ENCODE measurements around the gene DLL4.
A peak's percentile ranks its signal among the peaks of the same experiment; 100 is the strongest.

DLL4 gene

DNA sequence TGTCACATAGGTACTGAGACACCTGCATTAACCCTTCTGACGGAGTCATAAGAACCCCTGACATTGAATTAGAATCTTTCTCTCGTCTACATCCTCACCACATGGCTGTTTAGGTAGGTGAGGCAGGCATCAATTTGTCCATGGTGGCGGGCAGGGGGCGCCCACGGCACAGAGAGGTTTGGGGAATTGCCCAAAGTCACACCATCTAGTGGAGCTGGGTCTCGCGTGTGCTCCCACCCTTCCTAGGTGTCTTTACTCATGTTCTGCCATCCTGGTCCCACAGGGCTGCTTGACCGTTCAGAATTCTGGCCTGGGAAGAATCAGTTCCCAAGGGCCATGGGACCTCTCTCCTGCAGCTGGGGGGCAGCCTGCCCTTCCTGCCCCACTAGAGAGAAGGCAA, 14.7 kb upstream of the DLL4 start:
- H3K9ac ChIP-seq (ENCODE audit: low read depth, low read length): no peak overlapping the region
- H3K36me3 ChIP-seq (ENCODE audit: insufficient read depth, low read length): no peaks in the 10 kb centered on the region
- peaks cover 20% of the 10 kb centered on the region; the same call in 1 of the 2 replicates for H3K4me1 ChIP-seq (ENCODE audit: insufficient read depth, low read length)
- no peaks in the 10 kb centered on the region for H3K9me3 ChIP-seq (ENCODE audit: control insufficient read depth, insufficient read depth, low read length)

- peaks cover 20% of the 10 kb centered on the region; the same call in 1 of the 2 replicates for H3K4me1 ChIP-seq (ENCODE audit: insufficient read depth, low read length)
- H3K9me3 ChIP-seq (ENCODE audit: control insufficient read depth, insufficient read depth, low read length): no peaks in the 10 kb centered on the region
- no peaks in the 10 kb centered on the region for H3K36me3 ChIP-seq (ENCODE audit: insufficient read depth, low read length)
- no peak overlapping the region for H3K9ac ChIP-seq (ENCODE audit: low read depth, low read length)
Measured at GRCh38 chr15:40915116-40915661, 14.0 kb upstream of the DLL4 start.

GRCh38 chr15:40915679-40916078, 13.5 kb upstream of the DLL4 start:
- no peaks in the 10 kb centered on the region for H3K9me3 ChIP-seq (ENCODE audit: control insufficient read depth, insufficient read depth, low read length)
- no peak overlapping the region for H3K9ac ChIP-seq (ENCODE audit: low read depth, low read length)
- H3K36me3 ChIP-seq (ENCODE audit: insufficient read depth, low read length): no peaks in the 10 kb centered on the region
- H3K4me1 ChIP-seq (ENCODE audit: insufficient read depth, low read length): peaks cover 19% of the 10 kb centered on the region; the same call in 1 of the 2 replicates

- Histone ChIP-seq H3K36me3 (ENCODE audit: insufficient read depth, low read length) (no peaks in the 10 kb centered on the region), H3K9ac (ENCODE audit: low read depth, low read length) (no peak overlapping the region), H3K4me1 (ENCODE audit: insufficient read depth, low read length) (peaks cover 9% of the 10 kb centered on the region; the same call in 1 of the 2 replicates), H3K9me3 (ENCODE audit: control insufficient read depth, insufficient read depth, low read length) (no peaks in the 10 kb centered on the region)
Measured at GRCh38 chr15:40917585-40917984, 11.6 kb upstream of the DLL4 start.

DNA sequence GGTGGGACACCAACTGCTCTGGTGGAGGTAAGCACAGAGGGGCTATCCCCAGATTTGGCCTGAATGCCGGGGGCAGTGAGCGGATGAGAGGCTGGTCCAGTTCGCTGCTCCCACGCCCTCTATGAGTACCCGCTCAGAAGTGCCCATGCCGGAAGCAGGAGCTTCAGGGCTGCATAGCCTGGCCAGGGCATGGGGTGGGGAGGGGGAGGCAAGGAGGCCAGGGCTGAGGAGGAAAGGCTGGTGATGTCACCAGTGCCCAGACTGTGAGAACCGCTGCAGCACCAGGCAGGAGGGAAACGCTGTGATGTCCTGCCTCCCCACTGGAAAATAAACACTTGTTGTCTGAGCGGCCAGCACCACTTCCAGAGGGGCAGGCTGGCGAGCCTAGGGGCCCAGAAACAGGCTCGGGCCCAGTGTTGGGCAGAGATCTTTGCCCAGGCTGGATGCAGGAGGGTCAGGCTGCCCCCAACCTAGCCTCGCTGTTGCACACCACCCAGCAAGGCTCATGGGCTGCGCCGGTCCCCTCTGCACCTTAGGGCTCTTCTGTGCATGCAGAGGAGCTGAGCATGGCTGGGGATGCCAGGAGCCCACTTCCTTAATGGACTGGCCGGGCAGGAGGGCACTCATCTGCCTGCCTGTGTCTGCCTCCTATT, 10.9 kb upstream of the DLL4 start:
- Histone ChIP-seq H3K4me1 (ENCODE audit: insufficient read depth, low read length) (peaks cover 7% of the 10 kb centered on the region; the same call in 1 of the 2 replicates), H3K9me3 (ENCODE audit: control insufficient read depth, insufficient read depth, low read length) (no peaks in the 10 kb centered on the region), H3K9ac (ENCODE audit: low read depth, low read length) (no peak overlapping the region), H3K36me3 (ENCODE audit: insufficient read depth, low read length) (no peaks in the 10 kb centered on the region)

DNA sequence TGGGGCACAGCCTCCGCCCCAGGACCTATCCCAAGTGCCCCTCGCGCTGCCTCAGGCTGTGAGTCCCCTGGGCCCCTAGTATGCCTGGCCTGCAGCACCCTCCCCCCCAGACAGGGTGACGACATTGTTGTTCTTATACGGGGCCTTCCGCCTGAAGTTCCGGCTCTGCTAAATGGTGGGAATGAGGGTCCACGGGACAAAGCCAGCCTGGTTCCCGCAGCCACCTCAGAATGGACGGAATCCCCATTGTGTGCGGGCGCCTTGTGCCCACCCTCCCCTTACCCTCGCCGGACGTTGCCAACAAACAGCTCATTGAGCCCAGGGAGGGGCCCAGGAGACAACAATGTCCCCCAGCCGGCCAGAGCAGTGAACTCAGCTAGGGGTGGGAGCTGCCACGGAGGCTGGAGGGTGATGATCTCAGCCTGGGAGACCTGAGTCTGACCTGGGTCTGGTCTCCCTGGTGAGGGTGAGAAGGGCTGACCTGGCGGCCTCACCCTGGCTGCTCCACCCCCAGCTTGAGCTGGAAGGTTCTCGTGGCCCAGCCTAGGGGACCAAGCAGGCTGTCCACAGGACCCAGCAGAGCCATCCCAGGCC, 10.2 kb upstream of the DLL4 start:
- no peak overlapping the region for H3K9ac ChIP-seq (ENCODE audit: low read depth, low read length)
- H3K9me3 ChIP-seq (ENCODE audit: control insufficient read depth, insufficient read depth, low read length): no peaks in the 10 kb centered on the region
- H3K4me1 ChIP-seq (ENCODE audit: insufficient read depth, low read length): peaks cover 7% of the 10 kb centered on the region; the same call in 1 of the 2 replicates
- H3K36me3 ChIP-seq (ENCODE audit: insufficient read depth, low read length): no peaks in the 10 kb centered on the region

GRCh38 chr15:40921949-40922607, 7.1 kb upstream of the DLL4 start:
- no peaks in the 10 kb centered on the region for H3K36me3 ChIP-seq (ENCODE audit: insufficient read depth, low read length)
- peaks cover 5% of the 10 kb centered on the region; the same call in 1 of the 2 replicates for H3K4me1 ChIP-seq (ENCODE audit: insufficient read depth, low read length)
- no peak overlapping the region for H3K9ac ChIP-seq (ENCODE audit: low read depth, low read length)
- H3K9me3 ChIP-seq (ENCODE audit: control insufficient read depth, insufficient read depth, low read length): no peaks in the 10 kb centered on the region

GRCh38 chr15:40922608-40923005, 6.5 kb upstream of the DLL4 start:
- H3K4me1 ChIP-seq (ENCODE audit: insufficient read depth, low read length): peaks cover 8% of the 10 kb centered on the region; the same call in 1 of the 2 replicates
- H3K36me3 ChIP-seq (ENCODE audit: insufficient read depth, low read length): no peaks in the 10 kb centered on the region
- H3K9me3 ChIP-seq (ENCODE audit: control insufficient read depth, insufficient read depth, low read length): no peaks in the 10 kb centered on the region
- no peak overlapping the region for H3K9ac ChIP-seq (ENCODE audit: low read depth, low read length)

- H3K9me3 ChIP-seq (ENCODE audit: control insufficient read depth, insufficient read depth, low read length): no peaks in the 10 kb centered on the region
- no peak overlapping the region for H3K9ac ChIP-seq (ENCODE audit: low read depth, low read length)
- H3K36me3 ChIP-seq (ENCODE audit: insufficient read depth, low read length): no peaks in the 10 kb centered on the region
- H3K4me1 ChIP-seq (ENCODE audit: insufficient read depth, low read length): peaks cover 8% of the 10 kb centered on the region; the same call in 1 of the 2 replicates
Measured at GRCh38 chr15:40923551-40923950, 5.6 kb upstream of the DLL4 start.

- no peaks in the 10 kb centered on the region for H3K9me3 ChIP-seq (ENCODE audit: control insufficient read depth, insufficient read depth, low read length)
- peaks cover 8% of the 10 kb centered on the region; the same call in 1 of the 2 replicates for H3K4me1 ChIP-seq (ENCODE audit: insufficient read depth, low read length)
- H3K36me3 ChIP-seq (ENCODE audit: insufficient read depth, low read length): no peaks in the 10 kb centered on the region
- peak overlapping the region; percentile 57 for H3K9ac ChIP-seq (ENCODE audit: low read depth, low read length)
Measured at GRCh38 chr15:40925495-40925862, 3.7 kb upstream of the DLL4 start.

- Histone ChIP-seq H3K4me1 (ENCODE audit: insufficient read depth, low read length) (peaks cover 8% of the 10 kb centered on the region; the same call in 1 of the 2 replicates), H3K9ac (ENCODE audit: low read depth, low read length) (peak overlapping the region; percentile 57), H3K9me3 (ENCODE audit: control insufficient read depth, insufficient read depth, low read length) (no peaks in the 10 kb centered on the region), H3K36me3 (ENCODE audit: insufficient read depth, low read length) (no peaks in the 10 kb centered on the region)
Measured at GRCh38 chr15:40925863-40926658, 3.1 kb upstream of the DLL4 start.

GRCh38 chr15:40926659-40927494, 2.3 kb upstream of the DLL4 start:
- Histone ChIP-seq H3K36me3 (ENCODE audit: insufficient read depth, low read length) (no peaks in the 10 kb centered on the region), H3K9me3 (ENCODE audit: control insufficient read depth, insufficient read depth, low read length) (no peaks in the 10 kb centered on the region), H3K4me1 (ENCODE audit: insufficient read depth, low read length) (peaks cover 8% of the 10 kb centered on the region; the same call in 1 of the 2 replicates), H3K9ac (ENCODE audit: low read depth, low read length) (peak overlapping the region; percentile 57)

DNA sequence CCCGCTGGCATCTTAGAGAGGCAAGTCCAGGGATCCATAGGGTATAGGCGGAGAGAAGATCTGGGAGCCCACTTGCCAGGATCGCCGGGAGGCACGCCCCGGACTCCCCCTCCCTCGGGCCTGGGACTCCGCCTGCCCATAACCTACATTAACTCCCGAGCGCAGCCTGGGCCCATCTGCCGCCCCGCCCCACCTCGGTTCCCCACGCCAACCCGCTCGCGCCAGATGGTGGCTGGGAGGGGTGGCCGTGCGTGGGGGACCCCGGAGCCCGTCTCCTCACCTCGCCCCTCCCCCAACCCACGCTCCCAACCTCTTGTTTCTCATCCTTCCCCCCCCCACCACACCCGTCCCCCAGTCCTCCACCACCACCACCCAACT, 1.7 kb upstream of the DLL4 start:
- H3K9ac ChIP-seq (ENCODE audit: low read depth, low read length): peak overlapping the region; percentile 57; the same call in 1 of the 2 replicates

More for the DNA sequence above, 1.7 kb upstream of the DLL4 start:
- H3K36me3 ChIP-seq (ENCODE audit: insufficient read depth, low read length): no peaks in the 10 kb centered on the region
- no peaks in the 10 kb centered on the region for H3K9me3 ChIP-seq (ENCODE audit: control insufficient read depth, insufficient read depth, low read length)
- peaks cover 8% of the 10 kb centered on the region; the same call in 1 of the 2 replicates for H3K4me1 ChIP-seq (ENCODE audit: insufficient read depth, low read length)

Data from ES-I3 (cell line).